Activated CD4-positive, alpha-beta T cell treated with anti-CD3 and anti-CD28 coated beads for 24 hours (primary cell): ENCODE measurements around the gene ARL5A.

Source experiments
- DNase-seq, 2 donors: peaks; one replicate each; pipeline ENCODE4 v3.0.0-alpha.2; 2020; ENCODE audit warnings: low read depth in 2 of 2

ARL5A gene

GRCh38 chr2:151840216-151841046 is 12.2 kb upstream of the ARL5A start:
- no peak for DNase-seq

GRCh38 chr2:151837926-151838325 is 9.7 kb upstream of the ARL5A start:
- no peak for DNase-seq

- no peak for DNase-seq
These were observed 5.8 kb upstream of the ARL5A start for GRCh38 chr2:151833984-151834383.

- DNase-seq, result no peak
These were observed 2.7 kb upstream of the ARL5A start for GRCh38 chr2:151830961-151831360.

GRCh38 chr2:151828890-151829324 is 686 bp upstream of the ARL5A start:
- no peak for DNase-seq

- peak in 1 of 2 donors; percentile 19 for DNase-seq
These were observed 568 bp downstream of the ARL5A start for GRCh38 chr2:151827564-151828142.

GRCh38 chr2:151826737-151827157 is 1.5 kb downstream of the ARL5A start:
- DNase-seq, result no peak

- no peak for DNase-seq
These were observed 3.3 kb downstream of the ARL5A start for GRCh38 chr2:151824886-151825285.

- no peak for DNase-seq
These were observed 4.6 kb downstream of the ARL5A start for GRCh38 chr2:151823651-151824050.

- DNase-seq, result no peak
These were observed 8.3 kb downstream of the ARL5A start for GRCh38 chr2:151819920-151820319.

- DNase-seq, result no peak
These were observed 10.3 kb downstream of the ARL5A start for GRCh38 chr2:151817929-151818328.

- no peak for DNase-seq
These were observed 11.4 kb downstream of the ARL5A start for GRCh38 chr2:151816843-151817242.

GRCh38 chr2:151815821-151816489 is 12.3 kb downstream of the ARL5A start:
- no peak for DNase-seq

GRCh38 chr2:151810489-151810888 is 17.7 kb downstream of the ARL5A start:
- DNase-seq, result no peak

- DNase-seq, result no peak
These were observed 19.2 kb downstream of the ARL5A start for GRCh38 chr2:151809073-151809383.

- DNase-seq, result no peak
These were observed 19.8 kb downstream of the ARL5A start for GRCh38 chr2:151808258-151809072.

- no peak for DNase-seq
These were observed 22.3 kb downstream of the ARL5A start for GRCh38 chr2:151805961-151806360.

- no peak for DNase-seq
These were observed 22.9 kb downstream of the ARL5A start for GRCh38 chr2:151805343-151805742.

GRCh38 chr2:151803811-151804210 is 24.4 kb downstream of the ARL5A start:
- DNase-seq, result no peak

GRCh38 chr2:151802315-151802714 is 25.9 kb downstream of the ARL5A start:
- no peak for DNase-seq

GRCh38 chr2:151799886-151800292 is 28.3 kb downstream of the ARL5A start:
- no peak for DNase-seq

GRCh38 chr2:151796774-151797173 is 31.4 kb downstream of the ARL5A start:
- no peak for DNase-seq
